ENCODE results near the gene BAIAP2. TPM values are rescaled to one million over a fixed set of nuclear protein-coding genes. Genes with fewer than 3 reads are reported as not detected.

Gene BAIAP2
- total and polyA plus RNA-seq, 12 donors: 9.5 to 25.8 (median 15.6) TPM

- Histone ChIP-seq H3K36me3 (peaks cover 0 to 80% (median 0%) of the 10 kb centered on the region in 9 donors), H3K4me1 (no peaks in the 10 kb centered on the region), H3K4me3 (no peak overlapping the region), H3K27me3 (no peaks in the 10 kb centered on the region), H3K27ac (no peak overlapping the region), H3K9me3 (no peaks in the 10 kb centered on the region)
- WGBS, 2 donors: 92 to 93% methylated on average over 9 of the region's 9 CpGs
- ATAC-seq (no peak), DNase-seq (no peak)
- intact Hi-C loops (cut with DNase I): loop anchor here in 1 of 10 donors (10.0 kb wide), 1 partner anchor 123 kb away; no protein-coding TSS in a partner anchor
- TF ChIP-seq CTCF (IDR thresholded peaks at IDR 0.05): no peak
Measured at GRCh38 chr17:81108220-81108619, 73.3 kb downstream of the BAIAP2 start.

- no peaks in the 10 kb centered on the region for H3K9me3 ChIP-seq
- no peaks in the 10 kb centered on the region for H3K4me1 ChIP-seq
- no peaks in the 10 kb centered on the region for H3K27me3 ChIP-seq
- DNase-seq: no peak
- peaks cover 0 to 62% (median 0%) of the 10 kb centered on the region in 9 donors for H3K36me3 ChIP-seq
- no peak overlapping the region for H3K4me3 ChIP-seq
- intact Hi-C loops (cut with DNase I): loop anchor here in 1 of 10 donors (10.0 kb wide), 1 partner anchor 125 kb away; no protein-coding TSS in a partner anchor
- WGBS, 2 donors: 88 to 91% methylated on average over 22 of the region's 22 CpGs
- ATAC-seq: no peak
- no peak for TF ChIP-seq CTCF (IDR thresholded peaks at IDR 0.05)
- no peak overlapping the region for H3K27ac ChIP-seq
Measured at GRCh38 chr17:81109957-81110356, 75.0 kb downstream of the BAIAP2 start.

- peaks cover 0 to 56% (median 0%) of the 10 kb centered on the region in 9 donors for H3K36me3 ChIP-seq
- ATAC-seq (no peak), DNase-seq (no peak)
- H3K27me3 ChIP-seq: no peaks in the 10 kb centered on the region
- no peak for TF ChIP-seq CTCF (IDR thresholded peaks at IDR 0.05)
- H3K4me3 ChIP-seq: no peak overlapping the region
- intact Hi-C loops (cut with DNase I): no loop called here
- H3K9me3 ChIP-seq: no peaks in the 10 kb centered on the region
- 87 to 89% methylated on average over 30 of the region's 30 CpGs for WGBS, 2 donors
- H3K27ac ChIP-seq: no peak overlapping the region
- H3K4me1 ChIP-seq: peaks cover 0 to 5% (median 0%) of the 10 kb centered on the region in 9 donors
Measured at GRCh38 chr17:81110488-81111040, 75.6 kb downstream of the BAIAP2 start.

- Histone ChIP-seq H3K27me3 (no peaks in the 10 kb centered on the region), H3K36me3 (peaks cover 0 to 53% (median 0%) of the 10 kb centered on the region in 9 donors), H3K27ac (no peak overlapping the region), H3K4me1 (peaks cover 0 to 9% (median 0%) of the 10 kb centered on the region in 9 donors), H3K9me3 (no peaks in the 10 kb centered on the region), H3K4me3 (no peak overlapping the region)
- intact Hi-C loops (cut with DNase I): no loop called here
- no peak for TF ChIP-seq CTCF (IDR thresholded peaks at IDR 0.05)
- DNase-seq (no peak), ATAC-seq (no peak)
- WGBS, 2 donors: 83 to 86% methylated on average over 10 of the region's 10 CpGs
Measured at GRCh38 chr17:81111066-81111465, 76.1 kb downstream of the BAIAP2 start.

All from heart right ventricle (tissue), 16 donors.